A673 (cell line): ENCODE results near the gene RASA3. TPM values are rescaled to one million over a fixed set of nuclear protein-coding genes. Genes with fewer than 3 reads are reported as not detected.

Source experiments
- BruUV-seq: library from RNA; stranded (reverse); fragments of 400-500 nt; replicated peaks from 2 replicates; lab custom pipeline; 2021; lab: Mats Ljungman, UMichigan
- CTCF ChIA-PET: fragments of 300-600 bp; sonication (Branson Sonifier 250); formaldehyde crosslinking; loops from one replicate; lab custom pipeline; 2022; ENCODE audit warnings: antibody characterized with exemption; lab: Charles Lee
- POLR2A ChIA-PET: fragments of 300-600 bp; sonication (Branson Sonifier 250); formaldehyde crosslinking; loops from one replicate; lab custom pipeline; 2022; ENCODE audit warnings: antibody characterized with exemption; ENCODE audit not compliant: low non-redundant PET; lab: Charles Lee
- DNase-seq: peaks from one replicate; pipeline ENCODE4 v3.0.0-alpha.2; 2015; ENCODE audit warnings: low spot score
- H3K27ac ChIP-seq: fragments of 200-600 bp; sonication (generic); 2 replicates; pipeline ENCODE4 v1.5.1; 2016; ENCODE audit warnings: mixed run types, low read depth, mild to moderate bottlenecking, mixed read lengths, antibody characterized with exemption, low read length; ENCODE audit not compliant: poor library complexity, severe bottlenecking
- H3K27me3 ChIP-seq: fragments of 200-600 bp; sonication (generic); replicated peaks from 2 replicates; pipeline ENCODE4 v1.6.1; 2017; ENCODE audit warnings: mixed run types, low read depth, mild to moderate bottlenecking, mixed read lengths, antibody characterized with exemption, low read length; ENCODE audit not compliant: insufficient read depth, poor library complexity
- H3K36me3 ChIP-seq: fragments of 200-600 bp; sonication (generic); 2 replicates; pipeline ENCODE4 v1.6.1; 2016; ENCODE audit warnings: mixed run types, mild to moderate bottlenecking, mixed read lengths, antibody characterized with exemption, low read length; ENCODE audit not compliant: insufficient read depth, poor library complexity, severe bottlenecking
- H3K4me1 ChIP-seq: fragments of 200-600 bp; sonication (generic); 2 replicates; pipeline ENCODE4 v1.6.1; 2017; ENCODE audit warnings: mixed run types, mild to moderate bottlenecking, mixed read lengths, antibody characterized with exemption, low read length; ENCODE audit not compliant: insufficient read depth, poor library complexity, severe bottlenecking
- H3K4me3 ChIP-seq: fragments of 200-600 bp; sonication (generic); 2 replicates; pipeline ENCODE4 v1.5.1; 2016; ENCODE audit warnings: low read depth, mixed run types, mild to moderate bottlenecking, mixed read lengths, low read length; ENCODE audit not compliant: poor library complexity, severe bottlenecking
- H3K9me3 ChIP-seq: fragments of 200-600 bp; sonication (generic); 2 replicates; pipeline ENCODE4 v1.6.1; 2016; ENCODE audit warnings: mixed run types, low read depth, mild to moderate bottlenecking, mixed read lengths, antibody characterized with exemption, low read length; ENCODE audit not compliant: poor library complexity, severe bottlenecking
- EZH2 ChIP-seq: fragments of 200-600 bp; sonication (generic); IDR thresholded peaks from 2 replicates; pipeline ENCODE4 v1.6.1; 2017; ENCODE audit warnings: borderline replicate concordance, low read depth, mild to moderate bottlenecking, mixed read lengths, antibody characterized with exemption, low read length; ENCODE audit not compliant: poor library complexity, severe bottlenecking
- intact Hi-C: fragments of 100-400 bp; cut with micrococcal nuclease; formaldehyde crosslinking; loops from one replicate; pipeline ENCODE4 v1.10.0; 2022; ENCODE audit not compliant: unreplicated experiment
- total RNA-seq: library from RNA; stranded (reverse); gene quantifications from 2 replicates; pipeline ENCODE4 v1.2.3, GENCODE V29; 2021
- TF ChIP-seq, protein P1 (sequence below): fragments of 300-800, 200-600 bp; sonication (generic); conservative IDR thresholded peaks from 2 replicates; pipeline ENCODE4 v1.5.1; 2017; ENCODE audit warnings: low read depth, mild to moderate bottlenecking, antibody characterized with exemption, low read length, moderate library complexity, mixed read lengths

Gene RASA3
- total RNA-seq, 1 experiment from 2014 or later, result 22.1 TPM

DNA sequence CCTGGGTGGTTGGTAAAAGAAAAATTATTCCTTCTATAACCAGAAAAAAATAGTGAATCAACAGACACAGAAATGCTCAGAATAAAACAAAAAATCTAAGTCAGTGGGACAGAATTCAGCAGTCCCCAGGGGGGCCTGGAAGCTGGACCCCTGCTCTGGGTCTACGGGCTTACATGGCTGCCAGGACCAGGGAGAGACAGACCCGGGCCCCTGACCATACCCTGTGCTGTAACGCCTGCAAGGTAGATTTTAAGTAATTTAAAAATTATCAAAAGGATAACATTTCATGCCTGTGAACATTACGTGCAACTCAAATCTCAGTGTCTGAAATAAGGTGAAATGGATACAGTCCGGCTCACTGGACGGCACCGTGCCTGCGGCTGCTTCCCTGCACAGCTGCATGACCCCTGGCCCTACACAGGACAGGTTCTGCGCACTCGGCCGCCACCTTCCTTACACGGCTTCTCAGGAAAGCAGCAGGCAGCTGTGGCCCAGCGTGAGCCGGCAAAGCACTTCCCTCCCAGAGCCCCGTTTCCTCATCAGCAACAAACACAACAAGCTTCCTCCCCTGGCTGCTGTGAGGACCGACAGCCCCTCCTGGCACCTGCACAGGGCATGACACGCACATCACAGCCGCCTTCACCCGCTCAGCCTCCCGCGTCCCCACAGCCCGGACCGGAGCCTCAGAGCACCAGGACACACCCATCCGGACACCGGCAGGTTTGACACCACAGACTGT lies 22.2 kb downstream of the RASA3 start:
- BruUV-seq, result no TSS peak
- DNase-seq, result no peak
- ChIA-PET CTCF (no interaction called here), POLR2A (no interaction called here)
- Histone ChIP-seq H3K4me3 (no peak overlapping the region), H3K27me3 (no peaks in the 10 kb centered on the region), H3K27ac (no peak overlapping the region), H3K36me3 (no peaks in the 10 kb centered on the region), H3K4me1 (peaks cover 25% of the 10 kb centered on the region), H3K9me3 (no peaks in the 10 kb centered on the region)
- intact Hi-C loops, result loop anchor here (10.0 kb wide), 1 partner anchor 45 kb away; no protein-coding TSS in a partner anchor
- TF ChIP-seq, protein P1, sequence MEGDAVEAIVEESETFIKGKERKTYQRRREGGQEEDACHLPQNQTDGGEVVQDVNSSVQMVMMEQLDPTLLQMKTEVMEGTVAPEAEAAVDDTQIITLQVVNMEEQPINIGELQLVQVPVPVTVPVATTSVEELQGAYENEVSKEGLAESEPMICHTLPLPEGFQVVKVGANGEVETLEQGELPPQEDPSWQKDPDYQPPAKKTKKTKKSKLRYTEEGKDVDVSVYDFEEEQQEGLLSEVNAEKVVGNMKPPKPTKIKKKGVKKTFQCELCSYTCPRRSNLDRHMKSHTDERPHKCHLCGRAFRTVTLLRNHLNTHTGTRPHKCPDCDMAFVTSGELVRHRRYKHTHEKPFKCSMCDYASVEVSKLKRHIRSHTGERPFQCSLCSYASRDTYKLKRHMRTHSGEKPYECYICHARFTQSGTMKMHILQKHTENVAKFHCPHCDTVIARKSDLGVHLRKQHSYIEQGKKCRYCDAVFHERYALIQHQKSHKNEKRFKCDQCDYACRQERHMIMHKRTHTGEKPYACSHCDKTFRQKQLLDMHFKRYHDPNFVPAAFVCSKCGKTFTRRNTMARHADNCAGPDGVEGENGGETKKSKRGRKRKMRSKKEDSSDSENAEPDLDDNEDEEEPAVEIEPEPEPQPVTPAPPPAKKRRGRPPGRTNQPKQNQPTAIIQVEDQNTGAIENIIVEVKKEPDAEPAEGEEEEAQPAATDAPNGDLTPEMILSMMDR, result no peak
- TF ChIP-seq EZH2, result no peak

DNA sequence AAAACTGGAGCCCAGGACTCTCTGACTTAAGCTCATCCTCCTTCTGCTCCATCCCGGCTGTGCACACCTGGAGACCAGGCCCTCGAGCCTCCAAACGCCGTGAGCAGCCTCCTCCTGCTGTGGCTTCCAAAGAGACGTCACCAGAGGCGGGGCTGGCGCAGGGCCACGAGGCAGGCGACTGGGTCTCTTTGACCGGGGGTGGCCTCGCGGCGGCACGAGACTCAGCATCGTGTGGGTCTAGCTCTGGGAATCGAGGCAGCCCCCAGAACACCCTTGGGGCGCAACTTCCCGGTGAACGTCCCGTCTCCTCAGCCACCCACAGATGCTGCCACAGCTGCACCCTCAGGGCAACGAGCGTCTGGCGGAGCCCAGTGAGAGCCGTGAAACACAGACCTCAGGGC lies 22.8 kb downstream of the RASA3 start:
- H3K4me1 ChIP-seq, result peaks cover 21% of the 10 kb centered on the region
- H3K27me3 ChIP-seq, result no peaks in the 10 kb centered on the region
- no peak overlapping the region for H3K4me3 ChIP-seq
- POLR2A ChIA-PET, result no interaction called here
- TF ChIP-seq, protein P1, result no peak
- TF ChIP-seq EZH2, result no peak
- no peaks in the 10 kb centered on the region for H3K36me3 ChIP-seq
- CTCF ChIA-PET, result no interaction called here
- intact Hi-C loops, result loop anchor here (10.0 kb wide), 1 partner anchor 45 kb away; no protein-coding TSS in a partner anchor
- no TSS peak for BruUV-seq
- H3K27ac ChIP-seq, result no peak overlapping the region
- no peak for DNase-seq
- no peaks in the 10 kb centered on the region for H3K9me3 ChIP-seq

DNA sequence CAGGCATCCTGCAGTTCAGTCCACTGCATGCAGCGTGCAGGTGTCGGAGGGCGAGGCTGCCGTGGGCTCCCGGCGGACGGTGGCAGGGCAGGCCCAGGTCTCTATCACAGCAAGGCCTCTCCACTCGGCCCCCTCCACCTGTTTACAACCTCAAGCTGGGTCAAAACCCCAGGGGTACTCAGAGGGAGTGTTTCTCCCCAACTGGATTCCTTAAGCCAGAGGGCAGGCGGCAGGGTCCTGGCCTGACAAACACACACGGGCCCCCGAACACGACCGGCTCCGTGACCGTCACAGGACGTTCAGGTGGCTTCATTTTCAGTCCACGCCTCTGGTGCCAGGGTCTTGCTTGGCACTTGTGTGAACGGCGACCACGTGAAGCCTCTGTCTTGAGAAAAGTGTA lies 23.5 kb downstream of the RASA3 start:
- no TSS peak for BruUV-seq
- Histone ChIP-seq H3K27ac (no peak overlapping the region), H3K9me3 (no peaks in the 10 kb centered on the region), H3K4me1 (peaks cover 21% of the 10 kb centered on the region), H3K4me3 (no peak overlapping the region), H3K27me3 (no peaks in the 10 kb centered on the region), H3K36me3 (no peaks in the 10 kb centered on the region)
- TF ChIP-seq EZH2, result no peak
- TF ChIP-seq, protein P1, result no peak
- ChIA-PET POLR2A (no interaction called here), CTCF (no interaction called here)
- intact Hi-C loops, result no loop called here
- no peak for DNase-seq
